HG03558 (cell line): ENCODE measurements around the gene RMND5A.

Experiments
- ATAC-seq: cut with Tn5 transposase; IDR thresholded peaks from one replicate; pipeline ENCODE4 v1.9.1; 2021; ENCODE audit warnings: moderate number of reproducible peaks; ENCODE audit not compliant: unreplicated experiment; ENCODE audit errors: extremely low read depth

Gene RMND5A

GRCh38 chr2:86760371-86760770, 40.3 kb downstream of the RMND5A start:
- ATAC-seq = no peak

- no peak for ATAC-seq
Observed at GRCh38 chr2:86764661-86765309, 44.7 kb downstream of the RMND5A start.

- no peak for ATAC-seq
Observed at GRCh38 chr2:86765310-86765695, 45.2 kb downstream of the RMND5A start.

GRCh38 chr2:86768189-86768949, 48.3 kb downstream of the RMND5A start:
- no peak for ATAC-seq

GRCh38 chr2:86769838-86770237, 49.7 kb downstream of the RMND5A start:
- no peak for ATAC-seq

- no peak for ATAC-seq
Observed at GRCh38 chr2:86770816-86771301, 50.8 kb downstream of the RMND5A start.

GRCh38 chr2:86772611-86773010, 52.5 kb downstream of the RMND5A start:
- no peak for ATAC-seq

- ATAC-seq = no peak
Observed at GRCh38 chr2:86774862-86775261, 54.8 kb downstream of the RMND5A start.

GRCh38 chr2:86775338-86775737, 55.2 kb downstream of the RMND5A start:
- ATAC-seq = no peak

- ATAC-seq = no peak
Observed at GRCh38 chr2:86776532-86776931, 56.4 kb downstream of the RMND5A start.

- ATAC-seq = no peak
Observed at GRCh38 chr2:86778957-86779356, 58.9 kb downstream of the RMND5A start.

GRCh38 chr2:86779971-86780370, 59.9 kb downstream of the RMND5A start:
- ATAC-seq = no peak

- no peak for ATAC-seq
Observed at GRCh38 chr2:86781363-86781762, 61.3 kb downstream of the RMND5A start.

GRCh38 chr2:86782748-86783147, 62.7 kb downstream of the RMND5A start:
- no peak for ATAC-seq

GRCh38 chr2:86783615-86784339, 63.7 kb downstream of the RMND5A start:
- ATAC-seq = peak; percentile 95

GRCh38 chr2:86785456-86785855, 65.4 kb downstream of the RMND5A start:
- no peak for ATAC-seq

- ATAC-seq = no peak
Observed at GRCh38 chr2:86786001-86786536, 66.0 kb downstream of the RMND5A start.

- no peak for ATAC-seq
Observed at GRCh38 chr2:86787736-86788135, 67.6 kb downstream of the RMND5A start.

- ATAC-seq = no peak
Observed at GRCh38 chr2:86788165-86788564, 68.1 kb downstream of the RMND5A start.

GRCh38 chr2:86788881-86789686, 69.0 kb downstream of the RMND5A start:
- ATAC-seq = no peak
